Endothelial cell of umbilical vein (primary cell): Measurements from ENCODE around the gene ACAP1. TPM values are rescaled to one million over a fixed set of nuclear protein-coding genes. Genes with fewer than 3 reads are reported as not detected.

Experiments
- BruUV-seq: library from RNA; stranded (reverse); fragments of 400-500 nt; replicated peaks from 2 replicates; lab custom pipeline; 2021; lab: Mats Ljungman, UMichigan
- CTCF ChIA-PET: fragments of 300-600, 350-600 bp; sonication (Branson Sonifier 250); formaldehyde crosslinking; loops from one replicate; lab custom pipeline; 2021; ENCODE audit warnings: antibody characterized with exemption, inconsistent platforms; lab: Charles Lee
- POLR2A ChIA-PET: fragments of 300-600, 350-600 bp; sonication (Branson Sonifier 250); formaldehyde crosslinking; loops from one replicate; lab custom pipeline; 2021; ENCODE audit warnings: antibody characterized with exemption, inconsistent platforms; lab: Charles Lee
- DNase-seq: peaks from one replicate; pipeline ENCODE4 v3.0.0-alpha.2; 2011; ENCODE audit warnings: low read depth, low spot score
- FAIRE-seq: peaks from 2 replicates; lab custom pipeline; 2011; peaks lifted over from hg19 to GRCh38; lab: Jason Lieb, UNC
- H2AFZ ChIP-seq: 2 replicates; pipeline ENCODE4 v1.6.0; 2012; ENCODE audit warnings: low read depth, low read length, control low read depth, inconsistent platforms
- H3K27ac ChIP-seq: 2 replicates; pipeline ENCODE4 v1.5.1; 2011; ENCODE audit warnings: low read depth, mild to moderate bottlenecking, control low read depth, low read length, moderate library complexity; ENCODE audit not compliant: insufficient read depth
- H3K27me3 ChIP-seq, 2 experiments: 2 replicates each; pipeline versions ENCODE4 v1.6.0 to v1.6.1; 2011; ENCODE audit warnings: low read length in 2 of 2, mixed read lengths in 1 of 2; ENCODE audit not compliant: control insufficient read depth in 2 of 2, insufficient read depth in 2 of 2
- H3K36me3 ChIP-seq, 2 experiments: 2 replicates in 1 of 2; 3 replicates in 1 of 2; pipeline ENCODE4 v1.5.1; 2011; ENCODE audit warnings: low read length in 2 of 2, mild to moderate bottlenecking in 1 of 2, moderate library complexity in 1 of 2; ENCODE audit not compliant: control insufficient read depth in 2 of 2, insufficient read depth in 2 of 2; ENCODE audit errors: extremely low read depth in 1 of 2
- H3K4me1 ChIP-seq: 3 replicates; pipeline ENCODE4 v1.5.1; 2011; ENCODE audit warnings: mild to moderate bottlenecking, low read length; ENCODE audit not compliant: control insufficient read depth, insufficient read depth; ENCODE audit errors: extremely low read depth
- H3K4me2 ChIP-seq: 2 replicates; pipeline ENCODE4 v1.6.1; 2011; ENCODE audit warnings: low read length, control low read depth, mixed read lengths; ENCODE audit not compliant: insufficient read depth
- H3K4me3 ChIP-seq, 3 experiments: fragments of 200-600 bp in 1 of 3; sonication (generic), shearing (Covaris generic) in 1 of 3; replicated peaks in 1 of 3; 2 replicates each; pipeline ENCODE4 v1.5.1; 2011 to 2016; ENCODE audit warnings: control low read depth in 3 of 3, low read length in 3 of 3, mild to moderate bottlenecking in 2 of 3, inconsistent platforms in 1 of 3, low read depth in 1 of 3, moderate library complexity in 1 of 3; ENCODE audit not compliant: insufficient read depth in 1 of 3
- H3K79me2 ChIP-seq: 2 replicates; pipeline ENCODE4 v1.6.0; 2012; ENCODE audit warnings: low read length, inconsistent platforms; ENCODE audit not compliant: control insufficient read depth, insufficient read depth
- H3K9ac ChIP-seq: replicated peaks from 2 replicates; pipeline ENCODE3; 2011; ENCODE audit warnings: low read length, control low read depth; ENCODE audit not compliant: insufficient read depth; ENCODE audit errors: extremely low read depth
- H3K9me1 ChIP-seq: replicated peaks from 3 replicates; pipeline ENCODE4 v1.6.0; 2011; ENCODE audit warnings: mild to moderate bottlenecking, low read length; ENCODE audit not compliant: control insufficient read depth, insufficient read depth; ENCODE audit errors: extremely low read depth
- H3K9me3 ChIP-seq: replicated peaks from 2 replicates; pipeline ENCODE4 v1.5.1; 2012; ENCODE audit warnings: low read length, inconsistent platforms; ENCODE audit not compliant: control insufficient read depth, insufficient read depth
- H4K20me1 ChIP-seq: replicated peaks from 2 replicates; pipeline ENCODE3; 2011; ENCODE audit warnings: mild to moderate bottlenecking, low read length; ENCODE audit not compliant: control insufficient read depth, insufficient read depth; ENCODE audit errors: extremely low read depth
- EZH2 ChIP-seq: IDR thresholded peaks from 2 replicates; pipeline ENCODE4 v1.6.1; 2012; ENCODE audit warnings: borderline replicate concordance, low read depth, mild to moderate bottlenecking, moderate library complexity, low read length, inconsistent platforms; ENCODE audit not compliant: severe bottlenecking
- FOS ChIP-seq: IDR thresholded peaks from 2 replicates; pipeline ENCODE4 v1.6.1; 2011; ENCODE audit warnings: mild to moderate bottlenecking, low read length, moderate library complexity, borderline replicate concordance; ENCODE audit not compliant: insufficient read depth
- GATA2 ChIP-seq: IDR thresholded peaks from 2 replicates; pipeline ENCODE4 v1.7.0; 2011; ENCODE audit warnings: low read depth, mild to moderate bottlenecking, moderate library complexity, mixed read lengths, low read length; ENCODE audit not compliant: insufficient read length, insufficient read depth
- JUN ChIP-seq: IDR thresholded peaks from 2 replicates; pipeline ENCODE4 v1.6.1; 2011; ENCODE audit warnings: borderline replicate concordance, low read depth; ENCODE audit not compliant: insufficient read length, insufficient read depth
- MYC ChIP-seq: IDR thresholded peaks from one replicate; pipeline ENCODE4 v1.6.1; 2011; ENCODE audit warnings: mild to moderate bottlenecking, low read depth, low read length
- POLR2A ChIP-seq: IDR thresholded peaks from 2 replicates; pipeline ENCODE4 v1.6.1; 2012; ENCODE audit warnings: low read depth, mild to moderate bottlenecking, control low read depth, low read length
- POLR2AphosphoS5 ChIP-seq: IDR thresholded peaks from 2 replicates; pipeline ENCODE4 v1.6.1; 2012; ENCODE audit warnings: low read depth, mild to moderate bottlenecking, control low read depth, low read length, moderate library complexity; ENCODE audit not compliant: insufficient read depth
- dilution Hi-C: fragments of 300-500 bp; cut with MboI; formaldehyde crosslinking; loops from one replicate; pipeline ENCODE4 v1.15.0; 2019; ENCODE audit warnings: low sequenced_read_pairs; ENCODE audit not compliant: extremely low pct_ligation_motif_present
- intact Hi-C: fragments of 100-400 bp; cut with micrococcal nuclease; formaldehyde crosslinking; loops from one replicate; pipeline ENCODE4 v1.10.0; 2022
- polyA plus RNA-seq, 4 experiments: library from polyadenylated mRNA; depleted of rRNA in 3 of 4; stranded (reverse) in 3 of 4; unstranded in 1 of 4; fragments of >200 nt; gene quantifications; 2 replicates each; pipeline versions ENCODE4 v1.2.1 to v1.2.3, GENCODE V29; 2011 to 2012; ENCODE audit warnings: missing spikeins in 1 of 4
- total RNA-seq: library from RNA; stranded (reverse); gene quantifications from 2 replicates; pipeline ENCODE4 v1.2.3, GENCODE V29; 2021
- TF ChIP-seq, protein P1 (sequence below): IDR thresholded peaks from 2 replicates; pipeline ENCODE4 v1.6.1; 2011; ENCODE audit not compliant: insufficient read depth, insufficient read length

ACAP1 gene
- total and polyA plus RNA-seq, 2 donors (not counting 3 experiments of a cell fraction or from before 2014, with no cell fraction given), result 0.46 TPM; not detected in 1

DNA sequence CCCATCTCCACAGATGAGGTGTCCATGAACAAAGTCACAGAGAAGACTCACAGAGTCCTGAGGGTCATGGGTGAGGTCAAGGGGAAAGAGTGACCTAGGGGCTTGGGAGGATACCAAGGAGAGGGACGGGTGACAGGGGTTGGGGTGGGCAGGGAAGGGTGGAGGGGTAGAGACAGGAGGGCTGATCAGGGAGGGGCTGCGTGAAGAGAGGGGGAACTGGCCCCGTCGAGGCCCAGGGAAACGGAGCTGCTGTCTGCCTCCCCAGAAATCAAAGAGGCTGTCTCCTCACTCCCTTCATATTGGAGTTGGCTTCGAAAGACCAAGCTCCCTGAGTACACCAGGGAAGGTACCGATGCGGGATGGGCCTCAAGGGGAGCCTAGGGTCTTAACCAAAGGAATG lies 19.2 kb downstream of the ACAP1 start:
- Histone ChIP-seq H4K20me1 (no peaks in the 10 kb centered on the region), H3K4me3 (no peak overlapping the region), H3K4me1 (peaks cover 13% of the 10 kb centered on the region), H3K27me3 (no peaks in the 10 kb centered on the region), H2AFZ (no peak overlapping the region), H3K9me3 (no peaks in the 10 kb centered on the region), H3K9ac (no peak overlapping the region), H3K9me1 (no peaks in the 10 kb centered on the region), H3K79me2 (no peaks in the 10 kb centered on the region), H3K36me3 (no peaks in the 10 kb centered on the region), H3K27ac (no peak overlapping the region), H3K4me2 (no peak overlapping the region)
- DNase-seq, result no peak
- peak; percentile 28 for FAIRE-seq
- ChIA-PET CTCF (interaction anchor here (0.6 to 4.0 kb wide), 40 partner anchors 10 to 331 kb away, joined by 3 to 70 read pairs (median 5); partner anchors contain the start of genes CD68, NEURL4, PLSCR3 and POLR2A), POLR2A (no interaction called here)
- no peak for TF ChIP-seq GATA2
- TF ChIP-seq EZH2, result no peak
- no peak for TF ChIP-seq POLR2AphosphoS5
- no peak for TF ChIP-seq MYC
- TF ChIP-seq, protein P1, sequence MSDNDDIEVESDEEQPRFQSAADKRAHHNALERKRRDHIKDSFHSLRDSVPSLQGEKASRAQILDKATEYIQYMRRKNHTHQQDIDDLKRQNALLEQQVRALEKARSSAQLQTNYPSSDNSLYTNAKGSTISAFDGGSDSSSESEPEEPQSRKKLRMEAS, result no peak
- no peak for TF ChIP-seq POLR2A
- TF ChIP-seq FOS, result no peak
- no peak for TF ChIP-seq JUN
- dilution Hi-C loops, result no loop called here
- intact Hi-C loops, result loop anchor here (5.0 kb wide), 1 partner anchor 37 kb away; the partner anchor contains the start of gene PLSCR3
- no TSS peak for BruUV-seq
